K562 (cell line): Measurements from ENCODE around the gene LLGL1. TPM values are rescaled to one million over a fixed set of nuclear protein-coding genes. Genes with fewer than 3 reads are reported as not detected.

Experiments used
- ATAC-seq: fragments of 200-7000 bp; cut with Tn5 transposase; 3 replicates; pipeline ENCODE4 v1.9.1; 2020; ENCODE audit warnings: moderate library complexity
- BruUV-seq: library from RNA; stranded (reverse); fragments of 400-500 nt; replicated peaks from 2 replicates; lab custom pipeline; 2021; lab: Mats Ljungman, UMichigan
- CTCF ChIA-PET: fragments of 300-600 bp; formaldehyde crosslinking; extraction: SDS; loops from one replicate; lab custom pipeline; 2021; ENCODE audit warnings: low intra/inter-chr PET ratio; lab: Yijun Ruan, JAX
- POLR2A ChIA-PET: fragments of 300-600, 350-650 bp; sonication (Branson Sonifier 250); formaldehyde crosslinking; extraction: SDS; loops from one replicate; lab custom pipeline; 2021; ENCODE audit warnings: antibody characterized with exemption, inconsistent platforms; lab: Yijun Ruan, JAX
- DNase-seq, 4 experiments: peaks; one replicate each; pipeline versions ENCODE4 v3.0.0 to v3.0.0-alpha.2; 2011 to 2018; ENCODE audit warnings: low spot score in 3 of 4, mixed read lengths in 3 of 4; ENCODE audit errors: extremely low read depth in 1 of 4
- FAIRE-seq: peaks from 2 replicates; lab custom pipeline; 2011; peaks lifted over from hg19 to GRCh38; lab: Jason Lieb, UNC
- H2AFZ ChIP-seq: 2 replicates; pipeline ENCODE4 v1.6.0; 2011; ENCODE audit warnings: low read depth, low read length, control low read depth, inconsistent platforms
- H3K27ac ChIP-seq: fragments of 200-600 bp; 3 replicates; pipeline ENCODE4 v1.8.0; 2011; ENCODE audit warnings: low read depth, mild to moderate bottlenecking, control low read depth, inconsistent platforms, low read length, moderate library complexity, mixed read lengths; ENCODE audit errors: extremely low read depth
- H3K27me3 ChIP-seq, 2 experiments: fragments of 300-600 bp in 1 of 2; 2 replicates in 1 of 2; 3 replicates in 1 of 2; pipeline versions ENCODE4 v1.6.0 to v1.8.0; 2011; ENCODE audit warnings: inconsistent platforms in 2 of 2, low read length in 2 of 2, mild to moderate bottlenecking in 1 of 2, mixed read lengths in 1 of 2, moderate library complexity in 1 of 2; ENCODE audit not compliant: control insufficient read depth in 2 of 2, insufficient read depth in 2 of 2
- H3K36me3 ChIP-seq: fragments of 300-600 bp; 3 replicates; pipeline ENCODE4 v1.8.0; 2011; ENCODE audit warnings: mild to moderate bottlenecking, low read length, inconsistent platforms; ENCODE audit not compliant: control insufficient read depth, insufficient read depth
- H3K4me1 ChIP-seq, 2 experiments: fragments of 200-600 bp in 1 of 2; replicated peaks in 1 of 2; 2 replicates in 1 of 2; 3 replicates in 1 of 2; pipeline versions ENCODE4 v1.5.1 to v1.8.0; 2011; ENCODE audit warnings: inconsistent platforms in 2 of 2, low read length in 2 of 2, mild to moderate bottlenecking in 1 of 2, mixed read lengths in 1 of 2, moderate library complexity in 1 of 2; ENCODE audit not compliant: control insufficient read depth in 2 of 2, insufficient read depth in 2 of 2
- H3K4me2 ChIP-seq: 2 replicates; pipeline ENCODE4 v1.6.1; 2011; ENCODE audit warnings: low read length, control low read depth, inconsistent platforms, mixed read lengths; ENCODE audit not compliant: insufficient read depth
- H3K4me3 ChIP-seq: fragments of 200-600 bp; sonication (generic), shearing (Covaris generic); 2 replicates; pipeline ENCODE4 v1.5.1; 2016; ENCODE audit warnings: control low read depth, inconsistent platforms
- H3K79me2 ChIP-seq: fragments of 200-600 bp; 3 replicates; pipeline ENCODE4 v1.8.0; 2011; ENCODE audit warnings: low read length, inconsistent platforms; ENCODE audit not compliant: control insufficient read depth, insufficient read depth
- H3K9ac ChIP-seq, 2 experiments: 2 replicates each; pipeline versions ENCODE4 v1.6.0 to v1.6.1; 2011; ENCODE audit warnings: low read depth in 2 of 2, low read length in 2 of 2, control low read depth in 1 of 2, inconsistent platforms in 1 of 2, mild to moderate bottlenecking in 1 of 2, mixed read lengths in 1 of 2; ENCODE audit not compliant: insufficient read depth in 1 of 2
- H3K9me1 ChIP-seq: one replicate; pipeline ENCODE4 v1.6.0; 2011; ENCODE audit warnings: inconsistent platforms, mild to moderate bottlenecking, low read length, moderate library complexity; ENCODE audit not compliant: control insufficient read depth, insufficient read depth
- H3K9me3 ChIP-seq: replicated peaks from 2 replicates; pipeline ENCODE4 v1.5.1; 2011; ENCODE audit warnings: low read depth, low read length, inconsistent platforms; ENCODE audit not compliant: control insufficient read depth, insufficient read depth
- H4K20me1 ChIP-seq: replicated peaks from 2 replicates; pipeline ENCODE4 v1.6.1; 2011; ENCODE audit warnings: low read length, inconsistent platforms, mixed read lengths; ENCODE audit not compliant: control insufficient read depth, insufficient read depth
- ARID2 ChIP-seq: fragments of 450-650 bp; IDR thresholded peaks from 2 replicates; pipeline ENCODE4 v1.6.1; 2017; ENCODE audit warnings: antibody characterized with exemption, mild to moderate bottlenecking
- ATF3 ChIP-seq, 2 experiments: fragments of 450-650 bp in 1 of 2; sonication (generic) in 1 of 2; formaldehyde crosslinking in 1 of 2; IDR thresholded peaks in 1 of 2; conservative IDR thresholded peaks in 1 of 2; 2 replicates each; pipeline versions ENCODE4 v1.6.1 to v1.8.1; 2016 to 2023; ENCODE audit warnings: mild to moderate bottlenecking in 2 of 2, moderate library complexity in 2 of 2, inconsistent platforms in 1 of 2, missing genetic modification reagents in 1 of 2
- CBX1 ChIP-seq: sonication (generic); IDR thresholded peaks from 2 replicates; pipeline ENCODE4 v1.6.1; 2016; ENCODE audit warnings: antibody characterized with exemption, low read depth, mild to moderate bottlenecking
- CC2D1A ChIP-seq: fragments of 450-650 bp; IDR thresholded peaks from 2 replicates; pipeline ENCODE4 v1.6.1; 2017; ENCODE audit warnings: mild to moderate bottlenecking
- CCAR2 ChIP-seq: fragments of 200-400 bp; formaldehyde crosslinking; IDR thresholded peaks from 2 replicates; pipeline ENCODE4 v1.6.1; 2017; ENCODE audit warnings: mild to moderate bottlenecking, low read depth, low read length
- CEBPB ChIP-seq: fragments of 450-650 bp; IDR thresholded peaks from 2 replicates; pipeline ENCODE4 v1.6.1; 2016; ENCODE audit warnings: missing genetic modification characterization, missing compliant biosample characterization
- CEBPG ChIP-seq, 3 experiments: fragments of 200-800 bp in 1 of 3; sonication (Bioruptor generic) in 1 of 3; sonication (generic) in 1 of 3; formaldehyde crosslinking in 1 of 3; IDR thresholded peaks in 2 of 3; conservative IDR thresholded peaks in 1 of 3; 2 replicates each; pipeline versions ENCODE4 v1.6.1 to v1.8.0; 2016 to 2022; ENCODE audit warnings: missing compliant biosample characterization in 2 of 3, missing genetic modification characterization in 2 of 3, mild to moderate bottlenecking in 1 of 3, missing genetic modification reagents in 1 of 3
- CHD1 ChIP-seq: fragments of 200-600 bp; sonication (generic); IDR thresholded peaks from one replicate; pipeline ENCODE4 v1.6.1; 2012; ENCODE audit warnings: mild to moderate bottlenecking, moderate library complexity, low read length, inconsistent platforms
- ELF4 ChIP-seq: fragments of 450-650 bp; formaldehyde crosslinking; IDR thresholded peaks from 2 replicates; pipeline ENCODE4 v1.4.0; 2022; ENCODE audit warnings: missing genetic modification characterization
- HMBOX1 ChIP-seq: sonication (generic); IDR thresholded peaks from 2 replicates; pipeline ENCODE4 v1.6.1; 2016
- LCOR ChIP-seq: sonication (generic); formaldehyde crosslinking; IDR thresholded peaks from 2 replicates; pipeline ENCODE4 v1.8.0; 2022; ENCODE audit warnings: mild to moderate bottlenecking, missing genetic modification reagents
- MYC ChIP-seq, 2 experiments: fragments of 250-450 bp in 1 of 2; sonication (Bioruptor Pico) in 1 of 2; IDR thresholded peaks; 2 replicates each; pipeline versions ENCODE4 v1.5.1 to v1.6.1; 2012 to 2021; ENCODE audit warnings: low read depth in 2 of 2, borderline replicate concordance in 1 of 2, improper control_type of control experiment in 1 of 2, low read length in 1 of 2, mild to moderate bottlenecking in 1 of 2, moderate library complexity in 1 of 2
- NCOA2 ChIP-seq, 2 experiments: fragments of 450-650 bp; IDR thresholded peaks; 2 replicates each; pipeline ENCODE4 v1.6.1; 2018; ENCODE audit warnings: mild to moderate bottlenecking in 2 of 2, moderate library complexity in 1 of 2; ENCODE audit not compliant: partially characterized antibody in 2 of 2
- NRF1 ChIP-seq, 2 experiments: fragments of 450-650 bp; IDR thresholded peaks in 1 of 2; conservative IDR thresholded peaks in 1 of 2; 2 replicates each; pipeline ENCODE4 v1.6.1; 2014; ENCODE audit warnings: mild to moderate bottlenecking in 2 of 2
- POLR2AphosphoS2 ChIP-seq: IDR thresholded peaks from 2 replicates; pipeline ENCODE4 v1.6.1; 2012; ENCODE audit warnings: low read length, improper control_type of control experiment
- PYGO2 ChIP-seq: fragments of 450-650 bp; IDR thresholded peaks from 2 replicates; pipeline ENCODE4 v1.6.1; 2016; ENCODE audit warnings: mild to moderate bottlenecking, missing genetic modification characterization, moderate library complexity, missing compliant biosample characterization
- ZNF224 ChIP-seq: sonication (generic); formaldehyde crosslinking; IDR thresholded peaks from 2 replicates; pipeline ENCODE4 v1.8.0; 2022; ENCODE audit warnings: mild to moderate bottlenecking, missing genetic modification reagents
- WGBS: fragments of 100-300 bp; shearing (Covaris generic); methylation state at CpG from one replicate; pipeline ENCODE4 v1.1.6; 2016; ENCODE audit warnings: low coverage, mixed read lengths; ENCODE audit not compliant: insufficient coverage; ENCODE audit errors: missing lambda C conversion rate; 5-methylcytosine and 5-hydroxymethylcytosine counted together
- in situ Hi-C: fragments of 300-500 bp; cut with MboI; formaldehyde crosslinking; loops from 4 replicates; pipeline ENCODE4 v1.15.0; 2018; ENCODE audit warnings: inconsistent platforms, mixed read lengths
- intact Hi-C: fragments of 100-400 bp; cut with micrococcal nuclease; formaldehyde crosslinking; loops from 2 replicates; pipeline ENCODE4 v1.14.2; 2022
- polyA plus RNA-seq, 8 experiments: library from polyadenylated mRNA; depleted of rRNA in 4 of 8; stranded (reverse) in 5 of 8; unstranded in 3 of 8; fragments of >200 nt; fragmentation: Nextera tagmentation in 2 of 8; fragmentation: Illumina TruSeq in 1 of 8; extraction: Ambion mirVana in 2 of 8; extraction: Trizol in 1 of 8; gene quantifications; 2 replicates each; pipeline versions ENCODE4 v1.2.1 to v1.2.3, GENCODE V29; 2011 to 2014; ENCODE audit warnings: inconsistent platforms in 1 of 8, missing spikeins in 1 of 8
- total RNA-seq, 7 experiments: library from RNA; depleted of rRNA in 6 of 7; stranded (reverse); fragments of >200 nt in 6 of 7; fragmentation: Illumina TruSeq in 2 of 7; extraction: Trizol in 2 of 7; gene quantifications; 2 replicates each; pipeline versions ENCODE4 v1.2.1 to v1.2.3, GENCODE V29; 2011 to 2021; ENCODE audit warnings: low replicate concordance in 1 of 7
- TF ChIP-seq, protein P1 (sequence below): sonication (generic); formaldehyde crosslinking; IDR thresholded peaks from 2 replicates; pipeline ENCODE4 v1.8.0; 2022; ENCODE audit warnings: mild to moderate bottlenecking, low read depth, missing genetic modification reagents

Gene LLGL1
- total and polyA plus RNA-seq, 9 of the 15 experiments (the other 6 are each of a cell fraction or from before 2014, with no cell fraction given): 0.11 to 12.9 (median 5.3) TPM; not detected in 1

GRCh38 chr17:18186627-18186982 is 38.8 kb upstream of the LLGL1 start:
- H3K9ac ChIP-seq: peak overlapping the region; percentile 83 to 94; a peak in 3 of 4 replicates
- no peaks in the 10 kb centered on the region for H3K27me3 ChIP-seq
- CTCF ChIA-PET: no interaction called here
- peaks cover 32 to 41% of the 10 kb centered on the region in 2 experiments for H3K4me1 ChIP-seq
- in situ Hi-C loops: no loop called here
- H3K36me3 ChIP-seq: peaks cover 58% of the 10 kb centered on the region; the same call in 2 of the 3 replicates
- H2AFZ ChIP-seq: no peak overlapping the region
- POLR2A ChIA-PET: interaction anchor here (0.7 kb wide), 1 partner anchor 794 kb away, joined by 3 read pairs; no protein-coding TSS in a partner anchor
- DNase-seq: no peak
- peak overlapping the region; percentile 53 for H3K27ac ChIP-seq
- H3K4me3 ChIP-seq: peak overlapping the region; percentile 69
- peaks cover 79% of the 10 kb centered on the region for H3K79me2 ChIP-seq
- H3K4me2 ChIP-seq: peak overlapping the region; percentile 95
- no peak for FAIRE-seq
- WGBS: 8% methylated on average over 1 of the region's 1 CpG
- no TSS peak for BruUV-seq
- intact Hi-C loops: loop anchor here (2.0 kb wide), 1 partner anchor 46 kb away; no protein-coding TSS in a partner anchor
- ATAC-seq: no peak
- H3K9me1 ChIP-seq: no peaks in the 10 kb centered on the region
- peaks cover 50% of the 10 kb centered on the region for H4K20me1 ChIP-seq
- H3K9me3 ChIP-seq: no peaks in the 10 kb centered on the region
- TF ChIP-seq ATF3 (IDR thresholded peaks at IDR 0.05) (peak; percentile 95), ATF3 (CRISPR knock-in tag; conservative IDR thresholded peaks at IDR 0.05) (no peak), CBX1 (no peak), CEBPG (CRISPR knock-in tag; IDR thresholded peaks at IDR 0.05) (peak; percentile 54; the same call in 1 of the 2 replicates), CEBPG (tag; conservative IDR thresholded peaks at IDR 0.05 in 1 of 2, IDR thresholded peaks at IDR 0.05 in 1 of 2) (peak; percentile 85 to 92), MYC (IDR thresholded peaks at IDR 0.05; ENCODE audit: low read depth, low read length) (no peak), MYC (CRISPR knock-in tag; IDR thresholded peaks at IDR 0.05; ENCODE audit: borderline replicate concordance, low read depth) (no peak), POLR2AphosphoS2 (no peak), CEBPB (tag) (peak; percentile 85), CCAR2 (no peak), NRF1 (conservative IDR thresholded peaks at IDR 0.05 in 1 of 2, IDR thresholded peaks at IDR 0.05 in 1 of 2) (no peak), NCOA2 (IDR thresholded peaks at IDR 0.05; ENCODE audit: partially characterized antibody in 2 of 2) (no peak), CC2D1A (no peak), ELF4 (CRISPR knock-in tag) (no peak), CHD1 (no peak), ARID2 (no peak), HMBOX1 (no peak), PYGO2 (tag) (no peak), LCOR (CRISPR knock-in tag) (no peak), ZNF224 (CRISPR knock-in tag) (no peak)
- TF ChIP-seq, protein P1, sequence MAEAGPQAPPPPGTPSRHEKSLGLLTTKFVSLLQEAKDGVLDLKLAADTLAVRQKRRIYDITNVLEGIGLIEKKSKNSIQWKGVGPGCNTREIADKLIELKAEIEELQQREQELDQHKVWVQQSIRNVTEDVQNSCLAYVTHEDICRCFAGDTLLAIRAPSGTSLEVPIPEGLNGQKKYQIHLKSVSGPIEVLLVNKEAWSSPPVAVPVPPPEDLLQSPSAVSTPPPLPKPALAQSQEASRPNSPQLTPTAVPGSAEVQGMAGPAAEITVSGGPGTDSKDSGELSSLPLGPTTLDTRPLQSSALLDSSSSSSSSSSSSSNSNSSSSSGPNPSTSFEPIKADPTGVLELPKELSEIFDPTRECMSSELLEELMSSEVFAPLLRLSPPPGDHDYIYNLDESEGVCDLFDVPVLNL (CRISPR knock-in tag): no peak
